K562 (cell line): ENCODE measurements around the gene NCOA6. TPM values are rescaled to one million over a fixed set of nuclear protein-coding genes. Genes with fewer than 3 reads are reported as not detected.

Experiments used
- ADNP ChIP-seq: fragments of 200-800 bp; sonication (Bioruptor generic); IDR thresholded peaks from 2 replicates; pipeline ENCODE4 v1.6.1; 2016; ENCODE audit warnings: missing genetic modification characterization, missing compliant biosample characterization
- C11orf30 ChIP-seq: fragments of 450-650 bp; IDR thresholded peaks from 2 replicates; pipeline ENCODE4 v1.6.1; 2016; ENCODE audit warnings: low read depth, mild to moderate bottlenecking
- CBFA2T3 ChIP-seq: fragments of 450-650 bp; IDR thresholded peaks from 2 replicates; pipeline ENCODE4 v1.6.1; 2017
- CREB3 ChIP-seq: fragments of 450-650 bp; conservative IDR thresholded peaks from 2 replicates; pipeline ENCODE4 v1.6.1; 2016; ENCODE audit warnings: missing genetic modification characterization, low read depth, mild to moderate bottlenecking, missing compliant biosample characterization, moderate library complexity
- E2F5 ChIP-seq: sonication (generic); formaldehyde crosslinking; IDR thresholded peaks from 2 replicates; pipeline ENCODE4 v1.8.0; 2022; ENCODE audit warnings: mild to moderate bottlenecking, missing genetic modification reagents
- E4F1 ChIP-seq: fragments of 250-450 bp; sonication (Bioruptor Pico); IDR thresholded peaks from 2 replicates; pipeline ENCODE4 v1.5.0; 2021; ENCODE audit warnings: mild to moderate bottlenecking, borderline replicate concordance
- ETV1 ChIP-seq: fragments of 450-650 bp; conservative IDR thresholded peaks from 2 replicates; pipeline ENCODE4 v1.6.1; 2016; ENCODE audit warnings: missing genetic modification characterization, control low read depth, low read depth, missing compliant biosample characterization
- GATA2 ChIP-seq: sonication (generic); formaldehyde crosslinking; IDR thresholded peaks from 2 replicates; pipeline ENCODE4 v1.4.0; 2020; ENCODE audit warnings: mild to moderate bottlenecking, missing genetic modification reagents
- GTF2E2 ChIP-seq: fragments of 200-800 bp; sonication (Bioruptor generic); IDR thresholded peaks from 2 replicates; pipeline ENCODE4 v1.6.1; 2016; ENCODE audit warnings: missing genetic modification characterization, missing compliant biosample characterization
- HDGF ChIP-seq: fragments of 450-650 bp; IDR thresholded peaks from 2 replicates; pipeline ENCODE4 v1.6.1; 2016
- KAT2B ChIP-seq: IDR thresholded peaks from one replicate; pipeline ENCODE4 v1.6.1; 2012; ENCODE audit warnings: low read depth, mild to moderate bottlenecking, control low read depth, inconsistent platforms, low read length, moderate library complexity
- NELFE ChIP-seq: IDR thresholded peaks from 2 replicates; pipeline ENCODE4 v1.6.1; 2011; ENCODE audit warnings: mild to moderate bottlenecking; ENCODE audit not compliant: insufficient read depth, insufficient read length
- POLR2AphosphoS5 ChIP-seq: IDR thresholded peaks from 2 replicates; pipeline ENCODE4 v1.6.1; 2011; ENCODE audit warnings: mild to moderate bottlenecking, low read depth, low read length, moderate library complexity; ENCODE audit not compliant: control insufficient read depth, insufficient read depth
- SMARCA4 ChIP-seq: fragments of 450-650 bp; IDR thresholded peaks from 2 replicates; pipeline ENCODE4 v1.6.1; 2016
- TEAD4 ChIP-seq, 2 experiments: sonication (generic) in 1 of 2; formaldehyde crosslinking in 1 of 2; IDR thresholded peaks; 2 replicates each; pipeline versions ENCODE4 v1.6.1 to v1.8.0; 2012 to 2022; ENCODE audit warnings: borderline replicate concordance in 1 of 2, inconsistent platforms in 1 of 2, low read length in 1 of 2, mild to moderate bottlenecking in 1 of 2, missing genetic modification reagents in 1 of 2
- XRCC5 ChIP-seq: fragments of 200-400 bp; formaldehyde crosslinking; IDR thresholded peaks from 2 replicates; pipeline ENCODE4 v1.6.1; 2017; ENCODE audit warnings: low read depth, mild to moderate bottlenecking, low read length
- ZFP36 ChIP-seq: fragments of 150-350 bp; IDR thresholded peaks from 2 replicates; pipeline ENCODE4 v1.6.1; 2018; ENCODE audit warnings: low read length, low read depth; ENCODE audit not compliant: partially characterized antibody
- ZNF384 ChIP-seq: IDR thresholded peaks from 2 replicates; pipeline ENCODE4 v1.6.1; 2012; ENCODE audit warnings: low read depth, low read length, improper control_type of control experiment
- ZNF655 ChIP-seq: fragments of 250-450 bp; sonication (Bioruptor Pico); IDR thresholded peaks from 2 replicates; pipeline ENCODE4 v1.5.0; 2021
- ZNF695 ChIP-seq: fragments of 450-650 bp; formaldehyde crosslinking; IDR thresholded peaks from 2 replicates; pipeline ENCODE4 v1.4.0; 2020; ENCODE audit warnings: mild to moderate bottlenecking, moderate library complexity
- ZNF79 ChIP-seq: fragments of 250-450 bp; sonication (Bioruptor Pico); IDR thresholded peaks from 2 replicates; pipeline ENCODE4 v1.4.0; 2020; ENCODE audit warnings: low read depth, mild to moderate bottlenecking, moderate library complexity
- polyA plus RNA-seq, 8 experiments: library from polyadenylated mRNA; depleted of rRNA in 4 of 8; stranded (reverse) in 5 of 8; unstranded in 3 of 8; fragments of >200 nt; fragmentation: Nextera tagmentation in 2 of 8; fragmentation: Illumina TruSeq in 1 of 8; extraction: Ambion mirVana in 2 of 8; extraction: Trizol in 1 of 8; gene quantifications; 2 replicates each; pipeline versions ENCODE4 v1.2.1 to v1.2.3, GENCODE V29; 2011 to 2014; ENCODE audit warnings: inconsistent platforms in 1 of 8, missing spikeins in 1 of 8
- total RNA-seq, 7 experiments: library from RNA; depleted of rRNA in 6 of 7; stranded (reverse); fragments of >200 nt in 6 of 7; fragmentation: Illumina TruSeq in 2 of 7; extraction: Trizol in 2 of 7; gene quantifications; 2 replicates each; pipeline versions ENCODE4 v1.2.1 to v1.2.3, GENCODE V29; 2011 to 2021; ENCODE audit warnings: low replicate concordance in 1 of 7

NCOA6 gene
- total and polyA plus RNA-seq, 9 of the 15 experiments (the other 6 are each of a cell fraction or from before 2014, with no cell fraction given): 6.1 to 25.0 (median 9.5) TPM

- TF ChIP-seq ZFP36 (no peak), ETV1 (tag) (no peak), ZNF655 (no peak), E2F5 (CRISPR knock-in tag) (no peak), CREB3 (tag) (no peak), ADNP (tag) (no peak), CBFA2T3 (no peak), GATA2 (CRISPR knock-in tag) (no peak), E4F1 (CRISPR knock-in tag) (no peak; the same call in 1 of the 2 replicates), GTF2E2 (peak; percentile 34; the same call in 1 of the 2 replicates), ZNF384 (no peak), TEAD4 (IDR thresholded peaks at IDR 0.05; ENCODE audit: low read length) (no peak), TEAD4 (CRISPR knock-in tag; IDR thresholded peaks at IDR 0.05; ENCODE audit: borderline replicate concordance) (no peak), NELFE (no peak), ZNF79 (CRISPR knock-in tag) (no peak), KAT2B (no peak), HDGF (peak; percentile 66; the same call in 1 of the 2 replicates), POLR2AphosphoS5 (no peak; the same call in 1 of the 2 replicates), ZNF695 (CRISPR knock-in tag) (no peak), SMARCA4 (no peak), XRCC5 (peak; percentile 49; the same call in 1 of the 2 replicates), C11orf30 (no peak)
Observed at GRCh38 chr20:34704177-34705007, 121.1 kb downstream of the NCOA6 start, which contains the start of gene TP53INP2 (continued).
